ENCODE data around the gene SNX20. TPM values are rescaled to one million over a fixed set of nuclear protein-coding genes. Genes with fewer than 3 reads are reported as not detected.

Gene SNX20
- total RNA-seq, result 1 to 10 TPM in 1 of 2 donors, under 1 TPM in 1; 0.86 to 1.6 TPM

GRCh38 chr16:50681021-50681885 is at the start of gene SNX20:
TSS of gene SNX20 (minus strand) at chr16:50681312. CDS start at chr16:50677526, 3,786 bp downstream.
- H3K9ac ChIP-seq (ENCODE audit: low read depth in 2 of 2, low read length in 2 of 2), result peak within 1 kb of the TSS; percentile 32 to 43
- H3K4me1 ChIP-seq, result no peaks in the 10 kb centered on the region
- H3K9me3 ChIP-seq, result no peaks in the 10 kb centered on the region
- H3K27ac ChIP-seq, result peak within 1 kb of the TSS; percentile 56
- intact Hi-C loops (cut with DNase I), result no loop called here
- DNase-seq, result peak; percentile 46
- H3K27me3 ChIP-seq, result no peaks in the 10 kb centered on the region
- H3K36me3 ChIP-seq, result no peaks in the 10 kb centered on the region
- peak within 1 kb of the TSS; percentile 28 for H3K4me3 ChIP-seq
- TF ChIP-seq CTCF (IDR thresholded peaks at IDR 0.05), result no peak

GRCh38 chr16:50724306-50724705 is 43.2 kb upstream of the SNX20 start:
- Histone ChIP-seq H3K36me3 (no peaks in the 10 kb centered on the region), H3K4me1 (no peaks in the 10 kb centered on the region)
- TF ChIP-seq CTCF (IDR thresholded peaks at IDR 0.05), result no peak

GRCh38 chr16:50722960-50723359 is 41.8 kb upstream of the SNX20 start:
- Histone ChIP-seq H3K36me3 (no peaks in the 10 kb centered on the region), H3K27me3 (no peaks in the 10 kb centered on the region), H3K4me1 (no peaks in the 10 kb centered on the region), H3K9ac (ENCODE audit: low read depth in 2 of 2, low read length in 2 of 2) (no peak overlapping the region), H3K27ac (no peak overlapping the region), H3K4me3 (no peak overlapping the region), H3K9me3 (no peaks in the 10 kb centered on the region)
- DNase-seq, result no peak
- TF ChIP-seq CTCF (IDR thresholded peaks at IDR 0.05), result no peak
- intact Hi-C loops (cut with DNase I), result no loop called here

More at GRCh38 chr16:50724306-50724705, 43.2 kb upstream of the SNX20 start:
- no peak for DNase-seq
- Histone ChIP-seq H3K4me3 (no peak overlapping the region), H3K9ac (ENCODE audit: low read depth in 2 of 2, low read length in 2 of 2) (no peak overlapping the region), H3K27ac (no peak overlapping the region), H3K9me3 (no peaks in the 10 kb centered on the region), H3K27me3 (no peaks in the 10 kb centered on the region)
- intact Hi-C loops (cut with DNase I), result no loop called here

- H3K4me1 ChIP-seq, result no peaks in the 10 kb centered on the region
- TF ChIP-seq CTCF (IDR thresholded peaks at IDR 0.05), result no peak
- no peak overlapping the region for H3K9ac ChIP-seq (ENCODE audit: low read depth in 2 of 2, low read length in 2 of 2)
- H3K27me3 ChIP-seq, result no peaks in the 10 kb centered on the region
- H3K36me3 ChIP-seq, result no peaks in the 10 kb centered on the region
- no peak overlapping the region for H3K4me3 ChIP-seq
- no peaks in the 10 kb centered on the region for H3K9me3 ChIP-seq
- H3K27ac ChIP-seq, result no peak overlapping the region
- intact Hi-C loops (cut with DNase I), result no loop called here
- DNase-seq, result no peak
Measured at GRCh38 chr16:50722405-50722737, 41.3 kb upstream of the SNX20 start.

- intact Hi-C loops (cut with DNase I), result no loop called here
- TF ChIP-seq CTCF (IDR thresholded peaks at IDR 0.05), result no peak
- no peaks in the 10 kb centered on the region for H3K4me1 ChIP-seq
- no peaks in the 10 kb centered on the region for H3K9me3 ChIP-seq
- no peaks in the 10 kb centered on the region for H3K36me3 ChIP-seq
- H3K27ac ChIP-seq, result no peak overlapping the region
- DNase-seq, result no peak
- no peaks in the 10 kb centered on the region for H3K27me3 ChIP-seq
- no peak overlapping the region for H3K9ac ChIP-seq (ENCODE audit: low read depth in 2 of 2, low read length in 2 of 2)
- no peak overlapping the region for H3K4me3 ChIP-seq
Measured at GRCh38 chr16:50721549-50722404, 40.7 kb upstream of the SNX20 start.

Measured in colonic mucosa (tissue), 4 donors.